Measurements from ENCODE around the gene APOM.

The APOM gene

DNA sequence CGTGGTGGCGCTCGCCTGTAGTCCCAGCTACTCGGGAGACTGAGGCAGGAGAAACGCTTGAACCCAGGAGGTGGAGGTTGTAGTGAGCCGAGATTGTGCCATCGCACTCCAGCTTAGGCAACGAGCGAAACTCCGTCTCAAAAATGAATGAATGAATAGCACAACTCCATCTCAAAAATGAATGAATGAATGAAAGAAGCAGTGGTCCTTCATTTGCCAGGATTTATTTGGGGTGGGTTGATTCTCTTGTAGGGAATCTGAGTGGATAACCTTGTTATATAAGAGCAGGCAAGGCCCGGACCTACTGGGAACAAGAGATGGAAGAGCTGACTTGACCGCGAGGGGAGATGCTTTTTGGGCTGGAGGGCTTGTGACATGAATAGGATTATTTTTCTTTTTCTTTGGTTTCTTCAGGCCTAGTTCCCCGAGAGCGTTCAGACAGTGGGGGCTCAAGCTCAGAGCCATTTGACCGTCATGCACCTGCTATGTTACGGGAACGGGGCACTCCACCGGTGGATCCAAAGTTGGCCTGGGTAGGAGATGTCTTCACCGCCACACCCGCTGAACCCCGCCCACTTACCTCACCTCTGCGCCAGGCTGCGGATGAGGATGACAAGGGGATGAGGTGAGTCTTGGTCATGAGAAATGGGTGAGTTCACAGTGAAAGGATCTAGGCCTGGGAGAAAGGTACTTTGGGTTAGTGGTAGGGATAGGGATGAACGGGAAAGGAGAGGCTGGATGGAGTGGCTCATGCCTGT is 25.3 kb upstream of the APOM start:
- H3K4me3 ChIP-seq (ENCODE audit: low read depth, low read length), result no peak overlapping the region

- no peak overlapping the region for H3K4me3 ChIP-seq (ENCODE audit: low read depth, low read length)
These were observed 24.5 kb upstream of the APOM start for GRCh38 chr6:31631209-31631608.

GRCh38 chr6:31631681-31632278 is 23.9 kb upstream of the APOM start:
- H3K4me3 ChIP-seq (ENCODE audit: low read depth, low read length), result no peak overlapping the region

DNA sequence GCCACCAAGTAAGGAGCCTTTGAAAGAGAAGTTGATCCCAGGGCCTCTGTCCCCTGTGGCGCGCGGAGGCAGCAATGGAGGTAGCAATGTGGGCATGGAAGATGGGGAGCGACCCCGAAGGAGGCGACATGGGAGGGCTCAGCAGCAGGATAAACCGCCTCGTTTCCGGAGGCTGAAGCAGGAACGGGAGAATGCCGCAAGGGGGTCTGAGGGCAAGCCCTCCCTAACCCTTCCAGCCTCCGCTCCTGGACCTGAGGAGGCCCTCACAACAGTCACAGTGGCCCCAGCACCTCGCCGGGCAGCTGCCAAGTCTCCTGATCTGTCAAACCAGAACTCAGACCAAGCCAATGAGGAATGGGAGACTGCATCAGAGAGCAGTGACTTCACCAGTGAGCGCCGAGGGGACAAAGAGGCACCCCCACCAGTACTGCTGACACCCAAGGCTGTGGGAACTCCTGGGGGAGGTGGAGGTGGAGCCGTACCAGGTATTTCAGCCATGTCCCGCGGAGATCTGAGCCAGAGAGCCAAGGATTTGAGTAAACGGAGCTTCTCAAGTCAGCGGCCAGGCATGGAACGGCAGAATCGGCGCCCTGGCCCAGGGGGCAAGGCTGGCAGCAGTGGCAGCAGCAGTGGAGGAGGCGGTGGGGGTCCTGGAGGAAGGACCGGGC is 23.3 kb upstream of the APOM start:
- no peak overlapping the region for H3K4me3 ChIP-seq (ENCODE audit: low read depth, low read length)

GRCh38 chr6:31633447-31633846 is 22.2 kb upstream of the APOM start:
- no peak overlapping the region for H3K4me3 ChIP-seq (ENCODE audit: low read depth, low read length)

- no peak overlapping the region for H3K4me3 ChIP-seq (ENCODE audit: low read depth, low read length)
These were observed 21.6 kb upstream of the APOM start for GRCh38 chr6:31634131-31634530.

GRCh38 chr6:31634969-31635575 is 20.6 kb upstream of the APOM start:
- H3K4me3 ChIP-seq (ENCODE audit: low read depth, low read length), result no peak overlapping the region

GRCh38 chr6:31636698-31637596 is 18.7 kb upstream of the APOM start:
- no peak overlapping the region for H3K4me3 ChIP-seq (ENCODE audit: low read depth, low read length)

- H3K4me3 ChIP-seq (ENCODE audit: low read depth, low read length), result no peak overlapping the region
These were observed 16.7 kb upstream of the APOM start for GRCh38 chr6:31639043-31639442.

GRCh38 chr6:31639449-31639861 is 16.2 kb upstream of the APOM start:
- H3K4me3 ChIP-seq (ENCODE audit: low read depth, low read length), result no peak overlapping the region

GRCh38 chr6:31640612-31641011 is 15.1 kb upstream of the APOM start:
- H3K4me3 ChIP-seq (ENCODE audit: low read depth, low read length), result no peak overlapping the region

DNA sequence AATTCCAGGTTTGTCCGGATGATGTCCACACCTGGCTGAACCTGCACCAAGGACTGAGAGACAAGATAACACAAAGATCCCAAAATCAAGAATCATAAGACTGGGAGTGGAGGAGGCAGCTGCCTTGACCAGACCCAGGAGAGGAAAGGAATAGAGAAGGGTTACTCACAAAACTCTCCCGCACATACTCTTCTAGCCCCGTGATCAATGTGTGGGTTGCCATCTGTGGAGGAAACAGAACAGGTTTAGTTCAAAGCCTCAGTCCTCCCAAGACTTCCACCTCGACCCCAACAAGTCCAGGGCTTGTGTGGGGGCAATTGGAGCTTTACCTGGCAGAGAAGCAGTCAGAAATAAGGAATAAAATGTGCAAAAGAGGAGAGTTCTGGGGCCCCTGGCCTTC is 14.3 kb upstream of the APOM start:
- no peak overlapping the region for H3K4me3 ChIP-seq (ENCODE audit: low read depth, low read length)

DNA sequence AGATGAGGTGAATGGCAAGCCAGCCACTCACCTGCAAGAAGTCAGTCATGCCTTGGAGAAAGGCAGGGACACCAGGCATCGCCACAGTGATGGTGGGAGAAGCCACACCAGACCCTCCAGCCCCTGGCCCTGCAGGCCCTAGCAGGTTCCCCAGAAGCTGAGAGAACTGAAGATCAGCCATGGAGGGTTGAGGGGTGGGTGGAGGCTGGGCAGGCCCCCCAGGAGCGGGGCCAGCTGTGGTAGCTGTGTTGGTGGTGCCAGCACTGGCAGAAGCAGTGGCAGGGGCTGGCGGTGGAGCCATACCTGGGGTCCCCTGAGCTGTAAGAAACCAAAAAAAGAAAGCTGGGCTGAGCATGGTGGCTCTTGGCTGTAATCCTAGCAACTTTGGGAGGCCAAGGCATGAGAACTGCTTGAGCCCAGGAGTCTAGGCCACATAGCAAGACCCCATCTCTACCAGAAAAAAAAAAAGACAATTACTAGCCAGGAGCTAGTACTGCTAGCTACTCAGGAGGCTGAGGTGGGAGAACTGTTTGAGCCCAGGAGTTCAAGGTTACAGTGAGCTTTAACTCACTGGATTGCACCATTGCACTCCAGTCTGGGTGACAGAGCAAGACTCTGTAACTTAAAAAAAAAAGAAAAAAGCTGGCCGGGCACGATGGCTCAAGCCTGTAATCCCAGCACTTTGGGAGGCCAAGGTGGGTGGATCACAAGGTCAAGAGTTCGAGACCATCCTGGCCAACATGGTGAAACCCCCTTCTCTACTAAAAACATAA is 12.7 kb upstream of the APOM start:
- H3K4me3 ChIP-seq (ENCODE audit: low read depth, low read length), result no peak overlapping the region

- H3K4me3 ChIP-seq (ENCODE audit: low read depth, low read length), result no peak overlapping the region
These were observed 11.8 kb upstream of the APOM start for GRCh38 chr6:31643818-31644454.

DNA sequence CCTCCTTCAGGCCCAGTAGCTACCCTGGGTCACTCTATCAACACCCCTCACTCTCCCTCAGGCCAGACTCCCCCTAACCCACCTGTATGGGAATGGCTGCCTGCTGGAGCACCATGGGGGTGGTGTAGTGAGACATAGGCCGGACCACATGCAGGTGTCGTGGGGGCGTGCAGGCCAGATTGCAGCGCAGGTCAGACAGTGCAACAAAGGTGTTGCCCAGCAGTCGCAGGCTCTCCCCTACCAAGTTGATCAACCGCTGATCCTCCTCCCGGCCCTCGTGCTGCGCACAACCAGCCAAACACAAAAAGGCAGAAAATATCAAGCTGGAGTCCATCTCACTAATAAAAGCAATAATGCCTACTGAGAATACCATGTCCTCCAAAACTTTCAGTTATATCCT is 10.4 kb upstream of the APOM start:
- H3K4me3 ChIP-seq (ENCODE audit: low read depth, low read length), result no peak overlapping the region

- H3K4me3 ChIP-seq (ENCODE audit: low read depth, low read length), result peak overlapping the region; percentile 96
These were observed 4.0 kb upstream of the APOM start for GRCh38 chr6:31651602-31652191.

GRCh38 chr6:31652925-31653724 is 2.6 kb upstream of the APOM start:
- peak overlapping the region; percentile 96 for H3K4me3 ChIP-seq (ENCODE audit: low read depth, low read length)

GRCh38 chr6:31654574-31655348 is 933 bp upstream of the APOM start:
- no peak overlapping the region for H3K4me3 ChIP-seq (ENCODE audit: low read depth, low read length)

Measured in iPS-11a (cell line).